DND-41 (cell line): ENCODE measurements around the gene HCN1.

Experiments used
- ATAC-seq: fragments of 200-7000 bp; cut with Tn5 transposase; 3 replicates; pipeline ENCODE4 v1.9.1; 2021; ENCODE audit warnings: low read depth; ENCODE audit not compliant: insufficient read depth
- DNase-seq: peaks from one replicate; pipeline ENCODE4 v3.0.0-alpha.2; 2020
- H2AFZ ChIP-seq: 2 replicates; pipeline ENCODE4 v1.6.0; 2012; ENCODE audit warnings: low read depth, low read length
- H3K27ac ChIP-seq: 2 replicates; pipeline ENCODE4 v1.5.1; 2012; ENCODE audit warnings: low read length, inconsistent platforms
- H3K27me3 ChIP-seq: fragments of 200-600 bp; sonication (generic); 2 replicates; pipeline ENCODE4 v1.6.0; 2012; ENCODE audit warnings: low read length, mild to moderate bottlenecking, inconsistent platforms; ENCODE audit not compliant: insufficient read depth, poor library complexity
- H3K36me3 ChIP-seq: 2 replicates; pipeline ENCODE4 v1.5.1; 2012; ENCODE audit warnings: low read length, inconsistent platforms; ENCODE audit not compliant: insufficient read depth
- H3K4me1 ChIP-seq: 2 replicates; pipeline ENCODE4 v1.5.1; 2012; ENCODE audit warnings: mild to moderate bottlenecking, low read length; ENCODE audit not compliant: insufficient read depth
- H3K4me2 ChIP-seq: 2 replicates; pipeline ENCODE4 v1.6.0; 2012; ENCODE audit warnings: mild to moderate bottlenecking, moderate library complexity, low read length, inconsistent platforms; ENCODE audit not compliant: insufficient read depth
- H3K4me3 ChIP-seq, 2 experiments: fragments of 200-600 bp in 1 of 2; shearing (Covaris generic) in 1 of 2; 2 replicates each; pipeline ENCODE4 v1.5.1; 2012 to 2016; ENCODE audit warnings: inconsistent platforms in 2 of 2, low read length in 2 of 2, mild to moderate bottlenecking in 2 of 2, low read depth in 1 of 2, moderate library complexity in 1 of 2
- H3K79me2 ChIP-seq: 2 replicates; pipeline ENCODE4 v1.6.0; 2012; ENCODE audit warnings: low read length, inconsistent platforms; ENCODE audit not compliant: insufficient read depth
- H3K9ac ChIP-seq: 2 replicates; pipeline ENCODE4 v1.6.0; 2012; ENCODE audit warnings: low read depth, mild to moderate bottlenecking, inconsistent platforms, low read length, moderate library complexity
- H3K9me3 ChIP-seq: 2 replicates; pipeline ENCODE4 v1.5.1; 2012; ENCODE audit warnings: low read length, moderate library complexity, mild to moderate bottlenecking, inconsistent platforms; ENCODE audit not compliant: insufficient read depth, severe bottlenecking
- H4K20me1 ChIP-seq: 2 replicates; pipeline ENCODE4 v1.6.0; 2012; ENCODE audit warnings: low read length; ENCODE audit not compliant: insufficient read depth
- EZH2 ChIP-seq: IDR thresholded peaks from 3 replicates; pipeline ENCODE4 v1.6.1; 2012; ENCODE audit warnings: borderline replicate concordance, low read depth, mild to moderate bottlenecking, moderate library complexity, low read length, inconsistent platforms; ENCODE audit not compliant: severe bottlenecking
- TF ChIP-seq, protein P1 (sequence below): IDR thresholded peaks from 2 replicates; pipeline ENCODE4 v1.5.1; 2012; ENCODE audit warnings: borderline replicate concordance, low read length, moderate library complexity, mild to moderate bottlenecking; ENCODE audit not compliant: poor library complexity, severe bottlenecking; ENCODE audit errors: extremely low read depth

HCN1 gene

DNA sequence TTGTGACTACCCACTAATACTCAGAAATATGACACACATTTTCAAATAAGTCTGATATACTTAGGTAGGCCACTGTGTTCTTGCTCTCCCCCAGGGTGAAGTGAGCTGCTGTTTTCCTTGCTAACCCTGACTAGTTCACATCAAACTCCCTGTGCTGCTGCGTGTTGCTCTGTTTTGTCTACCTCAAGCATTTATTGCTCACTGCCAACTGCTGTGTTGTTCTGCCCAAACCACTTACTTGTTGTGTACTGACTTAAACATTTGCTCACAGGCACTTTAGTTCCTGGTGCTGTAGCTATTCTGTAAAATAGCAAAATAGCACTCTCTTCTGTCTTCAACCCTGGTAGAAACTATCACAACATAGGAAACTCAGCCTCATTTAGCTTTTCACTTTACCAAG lies 255.7 kb downstream of the HCN1 start:
- DNase-seq, result no peak
- TF ChIP-seq, protein P1, sequence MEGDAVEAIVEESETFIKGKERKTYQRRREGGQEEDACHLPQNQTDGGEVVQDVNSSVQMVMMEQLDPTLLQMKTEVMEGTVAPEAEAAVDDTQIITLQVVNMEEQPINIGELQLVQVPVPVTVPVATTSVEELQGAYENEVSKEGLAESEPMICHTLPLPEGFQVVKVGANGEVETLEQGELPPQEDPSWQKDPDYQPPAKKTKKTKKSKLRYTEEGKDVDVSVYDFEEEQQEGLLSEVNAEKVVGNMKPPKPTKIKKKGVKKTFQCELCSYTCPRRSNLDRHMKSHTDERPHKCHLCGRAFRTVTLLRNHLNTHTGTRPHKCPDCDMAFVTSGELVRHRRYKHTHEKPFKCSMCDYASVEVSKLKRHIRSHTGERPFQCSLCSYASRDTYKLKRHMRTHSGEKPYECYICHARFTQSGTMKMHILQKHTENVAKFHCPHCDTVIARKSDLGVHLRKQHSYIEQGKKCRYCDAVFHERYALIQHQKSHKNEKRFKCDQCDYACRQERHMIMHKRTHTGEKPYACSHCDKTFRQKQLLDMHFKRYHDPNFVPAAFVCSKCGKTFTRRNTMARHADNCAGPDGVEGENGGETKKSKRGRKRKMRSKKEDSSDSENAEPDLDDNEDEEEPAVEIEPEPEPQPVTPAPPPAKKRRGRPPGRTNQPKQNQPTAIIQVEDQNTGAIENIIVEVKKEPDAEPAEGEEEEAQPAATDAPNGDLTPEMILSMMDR, result no peak
- no peak for TF ChIP-seq EZH2
- no peaks in the 10 kb centered on the region for H3K27me3 ChIP-seq
- H3K79me2 ChIP-seq, result no peaks in the 10 kb centered on the region
- ATAC-seq, result no peak
- H3K9me3 ChIP-seq, result no peaks in the 10 kb centered on the region
- H3K36me3 ChIP-seq, result no peaks in the 10 kb centered on the region
- H3K4me3 ChIP-seq, result no peak overlapping the region
- no peak overlapping the region for H3K27ac ChIP-seq
- no peak overlapping the region for H2AFZ ChIP-seq
- no peak overlapping the region for H3K4me2 ChIP-seq
- no peaks in the 10 kb centered on the region for H3K4me1 ChIP-seq
- no peak overlapping the region for H3K9ac ChIP-seq
- no peaks in the 10 kb centered on the region for H4K20me1 ChIP-seq

DNA sequence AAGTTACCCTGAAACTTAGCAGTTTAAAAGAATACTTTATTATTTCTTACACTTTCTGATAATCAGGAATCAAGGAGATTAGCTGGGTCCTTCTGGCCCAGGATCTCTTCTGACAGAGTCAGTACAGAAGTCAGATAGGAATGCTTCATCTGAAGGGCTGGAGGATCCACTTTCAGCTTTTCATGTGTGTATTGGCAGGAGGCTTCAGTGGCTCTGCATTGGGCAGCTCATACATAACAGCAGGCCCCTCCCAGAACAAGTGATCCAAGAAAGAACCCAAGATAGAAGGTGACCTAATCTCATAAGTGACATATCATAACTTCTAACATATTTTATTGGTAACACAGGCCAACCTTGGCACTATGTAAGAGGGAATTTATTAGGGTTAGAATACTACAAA lies 258.4 kb downstream of the HCN1 start:
- ATAC-seq (no peak), DNase-seq (no peak)
- Histone ChIP-seq H3K4me3 (no peak overlapping the region), H3K79me2 (no peaks in the 10 kb centered on the region), H3K4me1 (no peaks in the 10 kb centered on the region), H3K27me3 (no peaks in the 10 kb centered on the region), H3K9me3 (no peaks in the 10 kb centered on the region), H4K20me1 (no peaks in the 10 kb centered on the region), H3K4me2 (no peak overlapping the region), H3K27ac (no peak overlapping the region), H2AFZ (no peak overlapping the region), H3K9ac (no peak overlapping the region), H3K36me3 (no peaks in the 10 kb centered on the region)
- TF ChIP-seq, protein P1, result no peak
- TF ChIP-seq EZH2, result no peak

DNA sequence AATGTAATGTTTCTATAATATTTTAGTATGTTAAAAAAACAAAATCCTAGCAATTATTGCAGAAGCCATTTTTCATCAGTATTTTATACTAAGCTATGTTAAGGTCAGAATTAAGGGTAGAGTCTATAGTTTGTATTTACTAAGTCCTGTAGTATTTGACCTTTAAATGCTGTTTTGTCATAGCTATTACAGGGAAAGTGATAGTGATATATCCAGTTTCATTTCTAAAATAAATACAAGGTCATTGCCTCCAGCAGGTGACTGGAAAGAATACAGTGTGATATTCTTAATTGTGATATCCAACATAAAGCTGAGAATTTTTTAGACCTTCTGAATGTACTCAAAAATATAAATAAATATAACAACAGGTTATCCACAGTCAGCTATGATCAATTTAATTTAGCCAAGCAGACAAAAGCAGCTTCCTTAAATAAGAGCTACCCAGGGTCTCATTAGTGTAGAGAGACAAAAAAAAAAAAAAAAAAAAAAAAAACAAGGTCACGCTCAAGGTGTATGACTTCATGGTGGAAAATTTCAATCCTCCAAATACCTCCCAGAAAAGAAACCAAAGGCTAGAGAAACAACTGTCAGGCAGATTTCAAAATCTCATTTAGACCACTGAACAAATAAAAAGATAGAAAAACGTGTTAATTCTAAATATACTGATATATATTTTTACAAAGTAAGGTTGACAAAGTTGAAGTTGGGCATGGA lies 278.7 kb downstream of the HCN1 start:
- H3K4me3 ChIP-seq, result no peak overlapping the region
- no peaks in the 10 kb centered on the region for H4K20me1 ChIP-seq
- H3K79me2 ChIP-seq, result no peaks in the 10 kb centered on the region
- no peak overlapping the region for H2AFZ ChIP-seq
- no peak for TF ChIP-seq EZH2
- TF ChIP-seq, protein P1, result no peak
- no peaks in the 10 kb centered on the region for H3K27me3 ChIP-seq
- H3K9ac ChIP-seq, result no peak overlapping the region
- no peak overlapping the region for H3K4me2 ChIP-seq
- no peak overlapping the region for H3K27ac ChIP-seq
- H3K36me3 ChIP-seq, result no peaks in the 10 kb centered on the region
- DNase-seq (no peak), ATAC-seq (no peak)
- H3K4me1 ChIP-seq, result no peaks in the 10 kb centered on the region
- no peaks in the 10 kb centered on the region for H3K9me3 ChIP-seq
